HG03159 (cell line): ENCODE results near the gene MAGI2.

Experiments
- ATAC-seq: cut with Tn5 transposase; IDR thresholded peaks from one replicate; pipeline ENCODE4 v1.9.1; 2021; ENCODE audit warnings: mild to moderate bottlenecking, moderate library complexity; ENCODE audit not compliant: unreplicated experiment

The MAGI2 gene

DNA sequence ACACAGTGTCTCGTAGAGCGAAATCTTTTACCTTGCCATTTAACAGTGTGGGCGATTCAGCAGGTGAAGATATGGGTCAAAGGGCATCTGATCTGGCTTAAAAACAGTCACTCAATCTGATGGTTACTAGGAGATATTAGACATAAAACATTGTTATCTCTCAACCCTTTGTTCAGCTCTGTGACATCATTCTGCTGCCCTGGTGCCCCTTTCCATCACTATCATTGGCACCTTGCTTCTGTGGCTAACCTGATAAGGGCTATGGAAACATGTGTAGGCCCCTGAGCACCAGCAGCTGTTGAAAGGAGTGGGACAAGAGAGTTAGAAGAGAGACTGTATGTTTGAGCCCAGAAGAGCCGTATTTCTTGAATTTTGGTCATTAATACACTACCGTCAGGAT lies 1004.6 kb downstream of the MAGI2 start:
- ATAC-seq: no peak

DNA sequence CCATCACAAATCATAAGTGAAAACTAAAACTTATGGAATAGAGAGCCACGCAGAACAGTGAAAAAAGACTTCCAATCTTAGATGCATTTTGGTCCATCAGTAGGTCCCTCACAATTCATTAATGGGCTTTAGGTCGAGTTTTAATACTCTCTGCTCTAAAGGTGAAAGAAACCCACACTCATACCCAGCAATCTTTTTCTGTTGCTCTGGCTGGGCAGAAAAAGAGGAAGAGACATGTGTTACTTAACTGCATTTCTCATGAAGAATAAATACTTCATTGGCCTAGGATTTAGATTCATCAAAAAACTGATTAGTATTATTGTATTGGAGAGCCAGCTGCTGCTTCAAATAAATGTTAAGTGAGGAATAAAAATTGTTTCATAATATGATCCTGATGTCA lies 1009.2 kb downstream of the MAGI2 start:
- ATAC-seq: no peak

DNA sequence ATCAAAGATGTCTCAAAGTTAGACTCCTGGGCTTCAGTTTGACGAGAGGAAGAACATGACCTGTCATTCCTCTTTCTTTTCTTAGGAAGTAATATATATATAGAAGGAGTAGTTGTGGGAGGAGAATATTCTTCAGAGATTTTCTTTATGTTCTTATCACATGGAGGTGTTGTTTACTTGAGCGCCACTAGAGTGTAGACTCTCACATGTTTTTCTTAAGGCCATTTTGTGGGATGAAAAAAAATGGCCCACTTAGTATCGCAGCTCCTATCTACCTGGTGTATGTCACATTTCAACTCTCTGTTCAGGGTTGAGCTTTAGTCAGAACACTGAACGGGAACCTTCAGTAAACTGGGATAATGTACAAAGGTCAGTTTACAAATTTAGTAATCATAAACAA lies 1009.7 kb downstream of the MAGI2 start:
- no peak for ATAC-seq

DNA sequence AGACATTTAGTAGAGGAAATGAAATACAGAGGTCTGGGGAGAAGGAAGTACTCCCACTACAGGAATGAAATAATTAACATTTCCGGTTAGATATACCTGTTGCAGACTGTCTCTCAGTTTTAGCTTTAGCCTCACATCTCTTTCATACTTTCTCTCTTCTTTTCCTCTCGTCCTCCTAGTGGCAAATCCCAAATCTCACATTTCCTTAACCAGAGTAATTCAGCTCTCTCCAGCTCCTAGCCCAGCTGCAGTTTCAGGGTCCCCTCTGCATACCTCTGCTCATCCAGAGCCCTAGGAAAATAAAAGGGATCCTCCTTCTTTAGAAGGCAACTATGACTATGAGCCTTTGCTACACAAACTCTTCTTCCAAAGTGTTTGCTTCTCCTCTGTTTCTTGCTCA lies 1011.7 kb downstream of the MAGI2 start:
- no peak for ATAC-seq

DNA sequence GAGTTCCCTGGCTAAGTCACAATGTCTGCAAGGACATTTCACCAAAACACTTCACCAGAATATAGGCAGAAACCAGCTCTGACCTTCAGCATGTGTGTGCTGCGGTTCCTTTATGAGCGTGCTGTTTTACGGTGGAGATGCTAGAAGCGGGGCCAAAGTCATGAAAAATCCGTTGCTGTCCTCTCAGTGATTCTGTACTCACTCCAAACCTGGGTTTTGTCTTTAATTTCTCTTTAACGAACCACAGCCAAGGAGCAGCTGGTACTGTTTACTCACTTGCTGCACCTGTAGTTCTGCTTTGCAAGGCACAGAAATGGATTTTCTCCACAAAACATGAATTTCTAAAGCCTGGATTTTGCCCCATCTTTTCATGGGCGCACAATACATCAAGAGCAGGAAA lies 1015.0 kb downstream of the MAGI2 start:
- no peak for ATAC-seq

DNA sequence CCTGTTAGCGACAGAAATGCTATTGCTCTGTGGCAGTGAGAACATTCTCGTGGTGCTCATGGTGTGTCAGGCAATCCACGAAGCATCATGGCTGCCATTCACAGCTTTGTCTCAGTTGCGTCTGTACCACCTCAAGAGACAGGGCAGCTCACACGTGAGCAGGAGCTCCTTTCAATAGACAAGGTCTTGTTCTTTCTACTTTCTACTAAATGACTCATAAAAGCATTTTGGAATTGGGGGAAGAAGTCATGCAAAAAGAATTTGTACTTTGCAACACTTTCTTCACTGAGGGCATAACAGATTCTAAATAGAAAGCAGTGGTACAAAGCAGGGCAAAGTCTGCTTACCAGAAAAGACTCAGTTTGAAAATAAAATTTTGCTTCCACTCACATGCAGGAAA lies 1016.3 kb downstream of the MAGI2 start:
- no peak for ATAC-seq

DNA sequence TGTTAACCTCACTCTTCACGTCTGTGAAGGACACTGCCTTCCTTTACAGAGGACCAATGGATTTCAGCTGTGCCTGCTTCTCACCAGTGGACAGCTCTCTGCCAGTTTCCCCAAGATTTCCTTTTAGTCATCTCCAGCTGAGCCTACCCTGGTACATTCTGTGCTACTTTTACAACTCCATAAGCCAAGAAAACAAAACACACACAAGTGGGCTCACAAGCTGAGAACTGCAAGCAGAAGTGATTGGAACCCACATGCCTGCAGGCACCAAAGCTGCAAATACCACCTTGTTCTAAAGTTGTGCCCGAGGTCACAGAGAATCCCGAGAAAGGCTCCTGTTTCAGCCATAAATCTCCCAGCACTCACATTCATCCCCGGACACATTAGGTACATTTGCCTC lies 1018.1 kb downstream of the MAGI2 start:
- no peak for ATAC-seq

DNA sequence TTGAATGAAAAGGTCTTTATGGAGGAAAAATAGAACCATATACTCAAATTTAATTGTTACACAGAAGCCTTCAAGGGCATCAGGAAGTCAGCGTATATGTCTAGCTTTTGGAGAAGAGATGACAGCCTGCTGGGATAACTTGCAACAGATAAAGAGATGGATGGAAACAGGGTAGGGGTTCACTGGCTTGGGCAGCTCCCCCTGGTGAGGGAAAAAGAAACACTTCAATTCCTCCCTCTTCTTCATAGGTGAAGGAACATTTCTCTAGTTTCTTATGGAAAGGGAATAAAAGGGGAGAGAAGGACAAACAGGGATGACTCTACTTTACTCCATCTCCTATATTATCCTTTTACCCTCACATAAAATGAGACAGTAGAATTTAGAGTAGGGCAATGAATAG lies 1019.2 kb downstream of the MAGI2 start:
- ATAC-seq: no peak

DNA sequence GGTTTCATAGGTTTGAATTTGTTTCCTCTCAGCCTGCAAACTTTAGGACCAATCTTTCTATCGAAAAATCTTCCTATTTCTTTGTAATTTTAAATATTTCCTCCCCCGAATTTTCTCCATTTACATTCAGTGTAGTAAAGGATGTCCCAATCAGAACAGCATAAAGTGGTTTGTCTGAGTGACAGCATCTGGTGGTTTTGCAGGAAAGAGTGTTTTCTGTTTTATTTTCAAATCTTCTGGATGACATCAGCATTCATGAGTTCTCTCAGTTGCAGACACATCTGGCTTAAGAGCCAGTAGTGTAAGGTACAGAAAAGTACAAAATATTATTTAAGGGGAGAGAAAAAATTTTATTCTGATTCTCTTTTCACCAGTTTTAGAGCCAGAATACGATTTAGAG lies 1020.0 kb downstream of the MAGI2 start:
- no peak for ATAC-seq

DNA sequence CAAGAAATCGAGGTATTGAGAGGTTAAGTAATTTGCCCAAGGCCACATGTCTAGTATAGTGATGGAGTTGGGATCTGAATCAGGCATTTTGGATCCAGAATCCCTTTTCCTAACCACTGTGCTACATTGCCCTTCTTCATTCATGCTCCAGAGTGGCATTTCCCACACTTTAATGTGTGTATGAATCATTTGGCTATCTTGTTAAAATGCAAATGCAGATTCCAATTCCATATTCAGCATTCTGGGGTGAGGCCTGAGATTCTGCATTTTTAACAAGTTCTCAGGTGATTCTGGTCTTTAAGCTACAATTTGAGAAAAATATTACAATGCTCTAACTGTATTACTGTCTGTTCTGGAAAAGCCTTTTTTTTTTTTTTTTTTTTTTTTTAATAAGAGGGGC lies 1023.6 kb downstream of the MAGI2 start:
- ATAC-seq: no peak

DNA sequence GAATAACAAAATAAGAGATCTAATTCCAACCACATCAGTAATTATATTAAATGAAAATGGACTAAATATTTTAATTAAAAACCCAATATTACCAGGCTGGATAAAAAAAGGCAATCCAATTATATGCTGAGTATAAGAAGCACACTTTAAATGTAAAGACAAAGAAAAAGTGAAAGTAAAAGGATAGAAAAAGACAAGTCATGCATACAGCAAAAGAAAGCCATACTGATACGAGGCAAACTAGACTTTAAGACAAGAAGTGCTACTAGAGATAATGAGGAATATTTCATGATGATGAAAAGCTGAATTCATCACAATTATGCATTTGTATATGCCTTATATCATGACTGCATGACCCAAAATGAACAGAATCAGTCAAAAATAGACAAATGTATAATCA lies 1026.3 kb downstream of the MAGI2 start:
- no peak for ATAC-seq

DNA sequence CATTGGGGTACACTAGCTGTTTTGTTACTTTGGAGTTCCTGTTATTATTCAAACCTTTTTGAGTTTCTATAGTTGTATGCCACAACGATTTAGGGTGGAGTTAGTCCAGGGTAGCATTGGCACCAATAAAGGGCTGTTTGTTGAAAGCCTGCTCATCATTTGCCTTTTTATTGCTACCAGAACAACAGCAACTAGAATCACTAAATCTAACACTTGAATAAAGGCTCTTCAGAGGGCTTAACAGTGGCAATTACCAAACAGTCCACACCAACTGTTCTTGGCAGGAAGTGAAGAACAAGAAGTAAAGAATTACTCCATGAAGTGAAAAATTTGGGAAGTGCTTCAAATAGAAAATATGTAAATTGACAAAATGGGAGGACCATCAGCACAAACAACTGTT lies 1033.5 kb downstream of the MAGI2 start:
- ATAC-seq: no peak

DNA sequence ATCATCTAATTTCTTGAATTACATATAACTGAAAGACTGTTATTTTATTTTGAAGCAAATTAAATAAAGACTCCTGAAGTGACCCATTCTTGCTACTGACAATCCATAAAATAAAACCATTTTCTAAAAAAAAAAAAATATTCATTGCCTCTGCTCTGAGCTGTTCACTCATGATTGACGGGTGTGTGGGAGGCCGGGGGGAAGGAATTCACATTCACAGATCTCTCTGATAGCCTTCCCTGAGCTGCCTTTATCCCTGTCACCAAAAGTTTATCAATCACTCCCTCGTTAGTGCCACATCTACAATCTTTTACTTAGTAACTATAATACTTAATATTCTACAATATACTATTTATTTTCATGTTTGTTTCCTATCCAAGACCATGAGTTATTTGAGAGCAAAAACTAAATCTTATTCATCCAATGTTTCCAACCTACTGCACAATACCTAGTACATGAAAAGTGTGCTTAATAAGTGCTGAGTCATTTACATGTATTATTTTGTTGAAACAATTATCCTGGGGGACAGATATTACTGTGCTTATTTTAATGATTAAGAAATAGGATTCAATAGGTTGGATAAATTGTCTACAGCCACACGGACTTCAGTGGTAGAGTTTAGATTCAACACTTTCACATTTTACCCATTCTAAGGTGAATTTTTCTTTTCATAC lies 1036.2 kb downstream of the MAGI2 start:
- no peak for ATAC-seq

DNA sequence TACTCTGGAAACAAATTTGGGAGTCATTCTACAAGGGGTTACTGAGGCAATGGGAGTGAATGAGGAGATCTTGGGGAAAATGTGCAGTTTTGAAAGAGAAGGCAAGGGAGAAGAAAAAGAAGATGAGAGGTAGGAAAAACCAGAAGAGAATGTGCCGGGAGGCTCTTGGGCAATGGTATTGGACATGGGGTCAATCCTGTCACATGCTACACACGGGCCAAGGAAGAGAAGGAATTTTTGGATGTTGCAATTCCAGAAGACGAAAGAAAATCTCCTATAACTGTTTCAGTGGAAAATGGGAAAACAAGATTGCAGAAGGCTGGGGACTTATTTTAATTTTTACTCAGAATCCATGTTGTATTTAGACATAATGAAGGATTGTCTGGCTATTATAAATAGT lies 1039.9 kb downstream of the MAGI2 start:
- no peak for ATAC-seq

DNA sequence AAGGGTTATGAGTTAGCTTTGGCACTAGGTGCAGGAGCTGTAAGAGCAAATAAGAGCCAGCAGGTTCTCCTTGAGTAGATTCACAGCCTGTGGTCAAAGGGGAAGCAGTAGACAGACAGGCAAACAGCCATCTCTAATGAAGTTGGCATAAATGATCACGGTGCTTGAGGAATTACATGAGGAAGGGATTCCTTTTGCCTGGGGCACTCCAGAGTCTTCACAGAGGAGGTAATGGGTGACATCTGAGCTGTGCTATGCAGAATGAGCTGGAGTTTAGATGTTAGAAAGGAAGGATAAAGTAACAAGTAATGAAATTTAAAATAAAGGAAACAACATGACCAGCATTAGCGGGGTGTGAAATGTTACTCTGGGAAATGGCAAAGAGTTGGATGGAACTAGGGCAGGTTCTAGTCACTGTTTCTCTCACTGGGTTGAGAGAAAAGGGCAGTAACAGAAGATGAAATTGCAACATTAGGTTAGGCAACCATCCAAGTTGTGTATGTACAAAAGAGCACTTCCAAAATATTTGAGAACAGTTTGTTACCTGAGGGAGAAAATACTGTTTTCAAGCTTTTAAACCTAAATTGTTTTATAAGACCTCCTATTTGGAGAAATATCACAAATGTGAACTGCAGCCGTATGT lies 1041.1 kb downstream of the MAGI2 start:
- ATAC-seq: no peak

DNA sequence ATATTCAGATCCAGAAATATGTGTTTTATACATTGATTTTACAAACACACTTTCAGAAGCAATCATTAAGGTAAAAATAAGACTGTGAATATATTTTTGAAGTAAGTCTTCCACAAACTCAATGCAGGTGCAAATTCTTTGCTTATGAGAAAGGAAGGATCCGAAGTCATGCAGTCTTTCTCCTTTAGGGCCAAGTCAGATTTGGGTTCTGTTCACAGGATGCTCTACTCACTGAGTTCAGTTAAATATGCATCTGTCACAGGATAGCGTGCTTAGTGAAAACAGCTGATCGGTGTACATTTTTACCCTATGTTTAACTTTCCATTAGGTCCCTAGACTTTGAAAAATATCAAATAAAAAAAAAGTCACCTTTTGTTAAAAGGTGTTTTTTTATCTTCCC lies 1046.4 kb downstream of the MAGI2 start:
- ATAC-seq: no peak

DNA sequence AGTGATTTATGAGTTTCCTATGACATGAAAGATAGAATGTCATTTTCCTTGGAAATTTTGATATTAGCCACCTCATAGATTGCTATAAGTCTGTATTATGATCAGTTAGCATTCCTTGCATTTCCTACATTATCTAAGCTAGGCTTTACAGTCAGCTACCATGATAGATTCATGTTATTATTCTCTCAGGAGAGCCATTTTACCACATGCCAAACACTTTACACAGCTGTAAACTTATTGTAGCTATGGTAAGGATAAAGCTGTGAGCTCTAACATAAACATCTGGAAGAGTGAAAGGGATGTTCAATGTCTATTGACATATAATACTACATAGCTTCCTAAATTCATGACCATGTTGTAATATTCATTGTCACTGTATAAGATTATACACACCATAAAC lies 1046.9 kb downstream of the MAGI2 start:
- ATAC-seq: no peak

DNA sequence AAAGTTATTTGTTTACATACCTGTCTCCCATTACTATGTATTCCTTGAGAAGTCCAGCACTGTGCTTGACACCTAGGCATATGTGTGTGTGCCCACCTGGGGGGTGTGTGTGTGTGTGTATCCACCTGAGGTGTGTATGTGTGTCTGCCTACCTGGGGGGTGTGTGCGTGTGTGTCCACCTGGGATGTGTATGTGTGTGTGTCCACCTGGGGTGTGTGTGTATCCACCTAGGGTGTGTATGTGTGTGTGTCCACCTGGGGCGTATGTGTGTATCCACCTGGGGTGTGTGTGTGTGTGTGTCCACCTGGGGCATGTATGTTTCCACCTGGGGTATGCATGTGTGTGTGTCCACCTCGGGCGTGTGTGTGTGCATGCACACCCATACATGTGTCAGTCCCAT lies 1051.4 kb downstream of the MAGI2 start:
- no peak for ATAC-seq

DNA sequence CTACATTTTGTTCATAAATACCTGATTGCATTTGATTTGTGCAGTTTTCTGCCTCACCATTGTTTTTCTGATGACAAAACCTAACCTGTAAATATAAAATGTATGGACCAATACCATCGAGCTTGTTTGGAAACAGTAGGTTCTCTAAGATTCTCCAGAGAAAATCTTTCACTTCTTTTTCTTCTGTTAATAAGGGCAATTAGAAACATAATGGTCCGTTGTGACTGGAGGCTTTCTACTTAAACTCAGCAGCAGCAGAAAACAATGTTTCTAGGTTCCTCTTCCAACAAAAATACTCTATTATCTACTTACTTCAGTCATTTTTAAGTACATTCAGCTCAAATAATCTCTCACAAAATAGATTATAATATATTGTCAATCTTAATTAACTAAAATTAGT lies 1053.4 kb downstream of the MAGI2 start:
- no peak for ATAC-seq

DNA sequence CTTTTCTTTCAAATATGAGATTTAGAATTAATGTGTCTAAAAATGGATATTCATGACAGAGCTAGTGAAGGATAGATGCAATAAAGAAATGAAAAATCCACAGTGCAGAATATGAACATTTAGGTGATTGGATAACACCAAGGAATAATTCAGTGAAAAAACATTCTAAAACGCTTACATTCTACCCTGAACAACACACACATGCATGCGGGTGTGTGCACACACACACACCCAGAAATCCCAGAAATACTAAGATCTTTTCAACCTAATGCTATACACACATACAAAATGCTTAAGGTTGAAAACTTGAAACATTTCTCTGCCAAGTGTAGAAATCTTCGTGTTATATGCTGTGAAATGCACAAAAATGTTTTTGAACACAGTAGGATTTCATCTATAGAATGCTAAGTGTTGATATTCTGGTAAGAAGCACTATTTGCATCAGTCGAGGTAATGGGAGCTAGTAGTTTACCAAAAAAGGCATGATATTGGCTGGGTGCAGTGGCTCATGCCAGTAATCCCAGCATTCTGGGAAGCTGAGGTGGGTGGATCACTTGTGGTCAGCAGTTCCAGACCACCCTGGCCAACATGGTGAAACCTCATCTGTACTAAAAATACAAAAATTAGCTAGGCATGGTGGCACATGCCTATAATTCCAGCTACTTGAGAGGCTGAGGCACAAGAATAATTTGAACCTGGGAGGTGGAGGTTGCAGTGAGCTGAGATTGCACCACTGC lies 1054.3 kb downstream of the MAGI2 start:
- ATAC-seq: no peak

DNA sequence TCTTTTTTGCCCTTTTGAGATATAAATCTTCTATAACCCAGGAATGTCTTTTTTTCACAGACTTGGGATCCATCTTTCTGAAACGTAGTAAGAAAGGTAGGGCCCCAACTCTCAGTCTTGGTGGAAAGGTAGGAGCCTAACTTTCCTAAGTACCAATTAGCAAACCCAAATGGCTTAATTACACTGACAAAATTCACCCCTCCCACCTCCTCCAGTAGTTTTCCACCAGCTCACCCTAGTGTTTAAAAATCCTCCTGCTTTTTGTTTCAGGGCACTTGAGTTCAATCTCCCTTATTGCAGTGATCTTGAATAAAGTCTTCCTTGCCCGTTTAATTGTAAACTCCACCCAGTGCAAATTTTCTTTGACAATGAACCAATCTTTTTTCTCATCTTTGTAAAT lies 1054.9 kb downstream of the MAGI2 start:
- ATAC-seq: no peak

DNA sequence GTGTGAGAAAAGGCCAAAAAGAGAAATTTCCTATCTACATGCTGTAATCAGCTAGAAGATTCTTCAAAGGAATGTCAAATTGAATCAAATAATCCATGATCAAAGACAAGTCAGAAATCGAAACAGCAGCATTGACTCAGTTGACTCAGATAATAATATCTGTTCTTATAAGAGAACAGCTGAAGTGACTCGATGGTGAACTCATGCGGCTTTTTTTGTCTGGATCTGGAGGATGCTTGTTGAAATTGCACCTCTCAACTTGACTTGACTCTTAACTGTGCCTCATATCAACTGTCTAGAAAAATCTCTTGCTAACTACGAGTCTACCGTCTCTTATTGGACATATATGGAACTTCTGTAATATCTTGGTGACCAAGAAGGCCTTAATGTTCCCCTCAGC lies 1055.4 kb downstream of the MAGI2 start:
- no peak for ATAC-seq
